Nephron progenitor cell (in vitro differentiated cells): ENCODE measurements around the gene SYNJ2.

Source experiments
- DNase-seq: peaks from one replicate; pipeline ENCODE4 v3.0.0; 2021
- H3K27ac Mint-ChIP-seq: 2 replicates; pipeline ENCODE4 v1.8.0; 2021; ENCODE audit warnings: mild to moderate bottlenecking, moderate library complexity, mixed read lengths
- H3K27me3 Mint-ChIP-seq: 2 replicates; pipeline ENCODE4 v1.8.0; 2021; ENCODE audit warnings: mild to moderate bottlenecking, low read depth, mixed read lengths; ENCODE audit not compliant: poor library complexity
- H3K36me3 Mint-ChIP-seq: 2 replicates; pipeline ENCODE4 v1.8.0; 2021; ENCODE audit warnings: low read depth, mixed read lengths
- H3K4me1 Mint-ChIP-seq: 2 replicates; pipeline ENCODE4 v1.8.0; 2021; ENCODE audit warnings: mixed read lengths
- H3K4me3 Mint-ChIP-seq: 2 replicates; pipeline ENCODE4 v1.8.0; 2021; ENCODE audit warnings: mild to moderate bottlenecking, moderate library complexity, mixed read lengths
- H3K9me3 Mint-ChIP-seq: 2 replicates; pipeline ENCODE4 v1.8.0; 2021; ENCODE audit warnings: mild to moderate bottlenecking, moderate library complexity, mixed read lengths
- CTCF ChIP-seq: fragments of 200-600 bp; sonication (generic); IDR thresholded peaks from 2 replicates; pipeline ENCODE4 v1.5.0; 2021; ENCODE audit warnings: antibody characterized with exemption

Gene SYNJ2

GRCh38 chr6:158024566-158025297 is 43.1 kb downstream of the SYNJ2 start:
- TF ChIP-seq CTCF: no peak
- DNase-seq: no peak
- no peaks in the 10 kb centered on the region for H3K9me3 Mint-ChIP-seq
- H3K36me3 Mint-ChIP-seq: no peaks in the 10 kb centered on the region
- H3K4me1 Mint-ChIP-seq: peaks cover 33% of the 10 kb centered on the region
- H3K27ac Mint-ChIP-seq: no peak overlapping the region
- H3K4me3 Mint-ChIP-seq: no peak overlapping the region
- no peaks in the 10 kb centered on the region for H3K27me3 Mint-ChIP-seq

- Mint-ChIP-seq H3K36me3 (no peaks in the 10 kb centered on the region), H3K27me3 (no peaks in the 10 kb centered on the region), H3K27ac (no peak overlapping the region), H3K4me3 (no peak overlapping the region), H3K4me1 (peaks cover 37% of the 10 kb centered on the region), H3K9me3 (no peaks in the 10 kb centered on the region)
- TF ChIP-seq CTCF: no peak
- DNase-seq: no peak
Measured at GRCh38 chr6:158026054-158026900, 44.6 kb downstream of the SYNJ2 start.

GRCh38 chr6:158026901-158027589 is 45.4 kb downstream of the SYNJ2 start:
- Mint-ChIP-seq H3K27me3 (no peaks in the 10 kb centered on the region), H3K4me1 (peaks cover 45% of the 10 kb centered on the region), H3K4me3 (no peak overlapping the region), H3K9me3 (no peaks in the 10 kb centered on the region), H3K36me3 (no peaks in the 10 kb centered on the region), H3K27ac (no peak overlapping the region)
- no peak for TF ChIP-seq CTCF
- DNase-seq: no peak

- Mint-ChIP-seq H3K27me3 (no peaks in the 10 kb centered on the region), H3K4me3 (no peak overlapping the region), H3K27ac (peak overlapping the region; percentile 55), H3K36me3 (no peaks in the 10 kb centered on the region), H3K4me1 (peaks cover 52% of the 10 kb centered on the region), H3K9me3 (no peaks in the 10 kb centered on the region)
- TF ChIP-seq CTCF: no peak
- DNase-seq: no peak
Measured at GRCh38 chr6:158027590-158028285, 46.1 kb downstream of the SYNJ2 start.

- Mint-ChIP-seq H3K36me3 (no peaks in the 10 kb centered on the region), H3K4me3 (no peak overlapping the region), H3K27me3 (no peaks in the 10 kb centered on the region), H3K27ac (no peak overlapping the region), H3K4me1 (peaks cover 59% of the 10 kb centered on the region), H3K9me3 (no peaks in the 10 kb centered on the region)
- DNase-seq: no peak
- TF ChIP-seq CTCF: no peak
Measured at GRCh38 chr6:158028421-158028820, 46.8 kb downstream of the SYNJ2 start.
